ENCODE results near the gene CDC25A. TPM values are rescaled to one million over a fixed set of nuclear protein-coding genes. Genes with fewer than 3 reads are reported as not detected.
A peak's percentile ranks its signal among the peaks of the same experiment; 100 is the strongest.

The CDC25A gene
- total RNA-seq, 2 donors from 2014 or later, result 0.24 to 0.74 TPM

GRCh38 chr3:48140336-48140757, 47.9 kb downstream of the CDC25A start:
- DNase-seq (ENCODE audit: low spot score), result no peak
- Histone ChIP-seq H3K9me3 (no peaks in the 10 kb centered on the region), H3K36me3 (no peaks in the 10 kb centered on the region), H3K27ac (no peak overlapping the region), H3K27me3 (no peaks in the 10 kb centered on the region), H3K4me1 (peaks cover 0 to 11% of the 10 kb centered on the region in 2 donors), H3K4me3 (no peak overlapping the region)
- TF ChIP-seq CTCF (IDR thresholded peaks at IDR 0.05), result no peak

- no peak for DNase-seq (ENCODE audit: low spot score)
- Histone ChIP-seq H3K27me3 (no peaks in the 10 kb centered on the region), H3K36me3 (no peaks in the 10 kb centered on the region), H3K27ac (no peak overlapping the region), H3K4me3 (no peak overlapping the region), H3K4me1 (peaks cover 0 to 11% of the 10 kb centered on the region in 2 donors), H3K9me3 (no peaks in the 10 kb centered on the region)
- TF ChIP-seq CTCF (IDR thresholded peaks at IDR 0.05), result no peak
Measured at GRCh38 chr3:48137425-48137999, 50.7 kb downstream of the CDC25A start.

- H3K27ac ChIP-seq, result no peak overlapping the region
- TF ChIP-seq CTCF (IDR thresholded peaks at IDR 0.05), result no peak
- H3K9me3 ChIP-seq, result no peaks in the 10 kb centered on the region
Measured at GRCh38 chr3:48135552-48136495, 52.4 kb downstream of the CDC25A start.

GRCh38 chr3:48130321-48130904, 57.8 kb downstream of the CDC25A start:
- TF ChIP-seq CTCF (IDR thresholded peaks at IDR 0.05), result no peak
- H3K27ac ChIP-seq, result peak overlapping the region; percentile 78 to 82
- H3K27me3 ChIP-seq, result no peaks in the 10 kb centered on the region
- H3K4me1 ChIP-seq, result peaks cover 0 to 19% of the 10 kb centered on the region in 2 donors
- peak; percentile 89 for DNase-seq (ENCODE audit: low spot score)
- no peak overlapping the region for H3K4me3 ChIP-seq
- H3K9me3 ChIP-seq, result no peaks in the 10 kb centered on the region
- no peaks in the 10 kb centered on the region for H3K36me3 ChIP-seq

More at GRCh38 chr3:48135552-48136495, 52.4 kb downstream of the CDC25A start:
- DNase-seq (ENCODE audit: low spot score), result no peak
- Histone ChIP-seq H3K4me1 (peaks cover 0 to 15% of the 10 kb centered on the region in 2 donors), H3K36me3 (no peaks in the 10 kb centered on the region), H3K27me3 (no peaks in the 10 kb centered on the region), H3K4me3 (no peak overlapping the region)

GRCh38 chr3:48129921-48130320, 58.3 kb downstream of the CDC25A start:
- no peak for DNase-seq (ENCODE audit: low spot score)
- H3K27me3 ChIP-seq, result no peaks in the 10 kb centered on the region
- no peak for TF ChIP-seq CTCF (IDR thresholded peaks at IDR 0.05)
- no peaks in the 10 kb centered on the region for H3K9me3 ChIP-seq
- no peak overlapping the region for H3K4me3 ChIP-seq
- peak overlapping the region; percentile 78 to 82 for H3K27ac ChIP-seq
- peaks cover 0 to 19% of the 10 kb centered on the region in 2 donors for H3K4me1 ChIP-seq
- H3K36me3 ChIP-seq, result no peaks in the 10 kb centered on the region
